Colon (tissue), 2 donors: ENCODE data around the gene TBCK.
"Not testable (repeated sequence)": the region's sequence is repeated elsewhere in the genome, so short reads cannot be mapped to it uniquely, and the experiment has no call there.

Experiments
- FAIRE-seq: peaks from 2 replicates; lab custom pipeline; 2012; peaks lifted over from hg19 to GRCh38; lab: Jason Lieb, UNC
- donor health status: control.
- donor health status: control.

TBCK gene

DNA sequence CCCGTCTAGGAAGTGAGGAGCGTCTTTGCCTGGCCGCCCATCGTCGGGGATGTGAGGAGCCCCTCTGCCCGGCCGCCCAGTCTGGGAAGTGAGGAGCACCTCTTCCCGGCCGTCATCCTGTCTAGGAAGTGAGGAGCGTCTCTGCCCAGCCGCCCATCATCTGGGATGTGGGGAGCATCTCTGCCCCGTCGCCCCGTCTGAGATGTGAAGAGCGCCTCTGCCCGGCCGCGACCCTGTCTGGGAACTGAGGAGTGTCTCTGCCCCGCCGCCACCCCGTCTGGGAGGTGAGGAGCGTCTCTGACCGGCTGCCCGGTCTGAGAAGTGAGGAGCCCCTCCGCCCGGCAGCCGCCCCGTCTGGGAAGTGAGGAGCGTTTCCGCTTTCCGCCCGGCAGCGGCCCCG is 5.2 kb upstream of the TBCK start:
- not testable (repeated sequence) for FAIRE-seq

GRCh38 chr4:106320235-106320634 is 4.2 kb upstream of the TBCK start:
- FAIRE-seq = no peak

GRCh38 chr4:106318511-106318910 is 2.5 kb upstream of the TBCK start:
- FAIRE-seq = no peak

- no peak for FAIRE-seq
Observed at GRCh38 chr4:106317815-106318214, 1.8 kb upstream of the TBCK start.

GRCh38 chr4:106316773-106317409 is 882 bp upstream of the TBCK start:
- no peak for FAIRE-seq

GRCh38 chr4:106315476-106315967 is 487 bp downstream of the TBCK start:
- no peak for FAIRE-seq

GRCh38 chr4:106314960-106315359 is 1.0 kb downstream of the TBCK start:
- FAIRE-seq = no peak

DNA sequence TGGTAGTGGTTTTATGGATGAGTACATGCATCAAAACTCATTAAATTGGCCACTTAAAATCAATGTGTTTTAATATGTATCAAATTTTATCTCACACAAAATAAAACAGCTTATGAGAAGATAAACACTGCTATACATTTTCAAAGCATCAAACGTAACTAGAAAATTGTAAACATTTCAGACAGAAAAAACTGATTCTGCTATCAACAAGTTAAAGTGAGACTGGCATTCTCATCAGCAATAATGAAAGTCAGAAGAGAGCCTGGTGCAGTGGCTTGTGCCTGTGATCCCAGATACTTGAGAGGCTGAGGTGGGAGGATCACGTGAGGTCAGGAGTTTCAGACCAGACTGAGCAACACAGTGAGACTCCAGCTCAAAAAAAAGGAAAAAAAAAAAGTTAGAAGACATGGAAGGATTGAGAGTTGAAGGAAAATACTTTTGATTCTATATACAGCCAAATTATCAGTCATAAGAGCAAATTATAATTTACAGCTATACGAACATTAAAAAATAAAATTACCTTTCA is 2.9 kb downstream of the TBCK start:
- no peak for FAIRE-seq

DNA sequence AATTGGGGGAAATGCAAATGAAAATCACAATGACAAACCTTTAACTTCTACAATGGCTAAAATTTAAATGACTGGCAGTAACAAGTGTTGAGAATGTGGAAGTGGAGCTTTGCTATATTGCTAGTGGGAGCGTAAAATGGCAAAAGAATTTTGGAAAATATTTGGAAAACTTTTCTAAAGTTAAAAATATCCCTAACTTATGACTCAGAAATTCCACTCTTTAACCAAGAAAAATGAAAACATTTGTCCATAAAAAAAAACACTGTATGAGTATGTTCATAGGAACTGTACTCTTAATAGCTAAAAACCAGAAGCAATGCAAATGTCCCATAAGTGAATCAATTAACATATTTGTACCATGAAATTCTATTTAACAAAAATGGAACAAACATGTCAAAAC is 3.6 kb downstream of the TBCK start:
- FAIRE-seq = no peak

- FAIRE-seq = no peak
Observed at GRCh38 chr4:106306561-106306960, 9.4 kb downstream of the TBCK start.

DNA sequence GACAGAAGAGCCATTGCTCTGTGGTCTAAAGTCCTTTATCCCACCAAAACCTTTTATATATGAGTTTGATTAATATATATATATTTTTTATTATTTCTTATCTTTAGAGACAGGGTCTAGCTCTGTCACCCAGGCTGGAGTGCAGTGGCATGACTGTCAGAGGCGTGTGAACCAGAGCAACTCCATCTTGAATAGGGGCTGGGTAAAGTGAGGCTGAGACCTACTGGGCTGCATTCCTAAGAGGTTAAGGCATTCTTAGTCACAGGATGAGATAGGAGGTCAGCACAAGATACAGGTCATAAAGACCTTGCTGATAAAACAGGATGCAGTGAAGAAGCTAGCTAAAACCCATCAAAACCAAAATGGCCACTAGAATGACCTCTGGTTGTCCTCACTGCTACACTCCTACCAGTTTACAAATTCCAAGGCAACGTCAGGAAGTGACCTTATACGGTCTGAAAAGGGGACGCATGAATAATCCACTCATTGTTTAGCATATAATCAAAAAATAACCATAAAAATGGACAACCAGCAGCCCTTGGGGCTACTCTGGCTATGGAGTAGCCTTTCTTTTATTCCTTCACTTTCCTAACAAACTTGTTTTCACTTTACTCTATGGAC is 10.5 kb downstream of the TBCK start:
- no peak for FAIRE-seq

DNA sequence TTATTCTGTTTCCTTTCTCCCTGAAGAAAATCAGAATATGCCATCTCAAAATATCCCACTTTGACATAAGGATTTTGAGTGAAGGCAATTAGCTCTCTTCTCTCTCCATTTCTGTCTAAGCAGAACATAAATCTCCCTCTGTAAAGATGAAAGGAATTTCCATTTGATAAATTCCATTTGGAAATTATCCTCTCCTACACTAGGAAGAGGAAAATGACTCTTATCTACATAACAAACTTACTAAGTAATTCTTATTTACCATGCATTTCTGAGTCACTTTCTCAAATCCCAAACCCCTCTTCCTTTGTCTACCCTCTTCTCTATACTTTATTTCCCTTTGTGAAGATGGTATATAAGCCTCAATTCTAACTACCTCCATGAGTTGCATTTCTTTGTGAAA is 11.4 kb downstream of the TBCK start:
- no peak for FAIRE-seq

- FAIRE-seq = no peak
Observed at GRCh38 chr4:106303548-106304281, 12.3 kb downstream of the TBCK start.

GRCh38 chr4:106302062-106302438 is 14.0 kb downstream of the TBCK start:
- FAIRE-seq = no peak

DNA sequence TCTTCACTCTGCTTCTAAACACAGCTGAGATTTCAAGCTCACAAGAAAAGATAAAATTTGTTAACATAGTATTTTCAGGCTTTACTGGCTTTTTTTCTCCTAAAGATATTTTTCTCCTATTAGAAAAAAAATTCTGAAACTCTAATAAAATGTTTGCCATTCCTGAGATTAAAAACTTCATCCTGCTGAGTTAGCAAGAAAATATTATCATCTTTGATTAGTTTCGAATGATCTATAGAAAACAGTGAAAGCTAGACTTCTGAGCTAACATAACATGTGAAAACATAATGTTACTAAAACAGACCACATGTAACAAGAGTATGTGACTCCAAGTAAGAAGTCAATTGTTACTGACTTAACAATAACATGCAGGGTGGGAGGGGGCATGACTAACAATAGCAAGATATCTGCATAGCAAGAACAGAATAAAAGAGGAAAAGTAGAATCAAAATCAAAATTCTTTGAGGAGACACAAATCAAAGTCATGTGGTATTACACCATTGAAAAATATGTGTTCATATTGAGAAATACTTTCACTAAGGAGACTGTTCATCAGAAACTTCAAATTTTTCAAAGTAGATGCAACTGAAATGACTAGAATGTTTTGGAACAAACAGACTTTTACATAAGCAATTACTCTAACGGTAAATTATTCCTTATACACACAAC is 14.5 kb downstream of the TBCK start:
- no peak for FAIRE-seq

GRCh38 chr4:106299977-106300376 is 16.0 kb downstream of the TBCK start:
- no peak for FAIRE-seq

DNA sequence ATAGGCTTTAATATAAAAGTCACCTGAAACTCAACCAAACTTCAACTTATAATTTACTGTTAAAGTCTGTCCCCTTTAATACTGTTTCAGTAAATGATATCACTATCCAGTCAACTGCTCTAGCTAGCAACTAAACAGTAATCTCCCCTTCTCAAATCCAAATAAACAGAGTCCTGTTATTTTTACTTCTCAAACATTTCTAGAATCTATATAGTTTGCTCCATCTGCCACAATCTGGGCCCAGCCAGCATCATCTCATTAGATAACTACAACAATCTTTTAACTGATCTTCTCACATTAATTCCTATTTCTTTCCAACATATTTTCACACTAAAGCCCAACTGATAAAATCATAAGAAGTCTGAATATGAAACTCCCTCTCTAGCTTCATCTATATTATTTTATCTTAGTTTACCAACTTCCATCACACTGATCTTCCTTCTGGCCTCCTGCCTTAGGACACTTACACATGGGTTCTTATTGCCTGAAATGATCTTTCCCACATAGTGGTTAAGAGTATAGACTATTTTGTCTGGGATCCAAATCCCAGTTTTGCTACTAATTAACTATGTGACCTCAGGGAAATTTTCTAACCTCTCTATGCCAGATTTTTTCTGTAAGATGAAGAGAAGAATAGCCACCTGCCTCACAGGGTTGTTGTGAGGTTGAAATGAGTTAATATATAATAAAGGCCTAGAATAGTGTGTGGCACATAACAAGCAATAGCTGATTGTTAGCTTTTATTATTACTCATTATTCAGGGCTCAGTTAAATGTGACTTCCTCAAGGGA is 18.6 kb downstream of the TBCK start:
- no peak for FAIRE-seq

DNA sequence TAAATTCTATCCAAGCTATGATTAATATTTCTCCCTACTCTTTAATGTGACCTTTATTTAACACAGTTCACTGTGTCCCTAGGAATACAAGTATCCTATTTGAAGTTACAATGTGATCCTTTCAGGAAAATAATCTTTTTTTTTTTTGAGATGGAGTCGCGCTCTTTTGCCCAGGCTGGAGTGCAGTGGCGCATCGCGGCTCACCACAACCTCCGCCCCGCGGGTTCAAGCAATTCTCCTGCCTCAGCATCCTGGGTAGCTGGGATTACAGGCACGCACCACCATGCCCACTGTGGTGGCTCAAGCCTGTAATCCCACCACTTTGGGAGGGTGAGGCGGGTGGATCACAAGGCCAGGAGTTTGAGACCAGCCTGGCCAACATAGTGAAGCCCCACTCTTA is 21.9 kb downstream of the TBCK start:
- no peak for FAIRE-seq

- FAIRE-seq = no peak
Observed at GRCh38 chr4:106291678-106292077, 24.3 kb downstream of the TBCK start.

- FAIRE-seq = no peak
Observed at GRCh38 chr4:106289737-106290136, 26.3 kb downstream of the TBCK start.

DNA sequence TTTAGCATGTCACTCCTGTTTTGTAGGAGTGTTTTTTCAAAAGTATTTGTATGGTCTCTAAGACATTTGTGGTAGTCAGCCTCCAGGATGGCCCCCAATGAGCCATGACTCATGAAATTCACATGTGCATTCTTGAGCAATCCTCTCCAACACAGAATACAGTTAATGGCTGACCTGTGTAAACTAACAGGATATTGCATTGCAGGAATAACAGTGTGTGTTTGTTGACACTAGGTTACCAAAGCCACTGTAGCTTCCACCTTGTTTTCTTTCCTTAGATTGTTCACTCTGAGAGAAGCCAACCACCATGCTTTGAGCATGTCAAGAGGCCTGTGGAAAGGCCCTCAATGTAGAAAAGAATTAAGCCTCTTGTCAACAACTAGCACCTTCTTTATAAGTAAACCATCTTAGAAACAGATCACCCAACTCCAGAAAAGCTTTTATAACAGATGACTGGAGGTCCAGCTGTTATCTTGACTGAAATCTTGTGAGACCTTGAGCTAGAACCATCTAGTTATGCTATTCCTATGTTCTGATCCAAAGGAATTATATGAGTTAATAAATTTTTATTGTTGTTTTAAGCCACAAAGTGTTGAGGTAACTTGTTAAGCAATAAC is 28.5 kb downstream of the TBCK start:
- no peak for FAIRE-seq
